CD14-positive monocyte (primary cell): ENCODE data around the gene ABHD12. TPM values are rescaled to one million over a fixed set of nuclear protein-coding genes. Genes with fewer than 3 reads are reported as not detected.

ENCODE experiments used
- DNase-seq, 3 donors: peaks; one replicate each; pipeline ENCODE4 v3.0.0-alpha.2; 2011 to 2022
- H2AFZ ChIP-seq: 2 replicates; pipeline ENCODE4 v1.6.0; 2012; ENCODE audit warnings: mild to moderate bottlenecking, low read depth, low read length, inconsistent platforms; ENCODE audit not compliant: insufficient read depth, poor library complexity, severe bottlenecking
- H3K27ac ChIP-seq, 2 donors: 1 replicate in 1 of 2; 2 replicates in 1 of 2; pipeline ENCODE4 v1.5.1; 2012 to 2013; ENCODE audit warnings: low read length in 2 of 2, control low read depth in 1 of 2, inconsistent platforms in 1 of 2, low read depth in 1 of 2, mild to moderate bottlenecking in 1 of 2
- H3K27me3 ChIP-seq, 2 donors: one replicate each; pipeline versions ENCODE4 v1.6.0 to v1.6.1; 2011 to 2013; ENCODE audit warnings: low read length in 2 of 2; ENCODE audit not compliant: control insufficient read depth in 2 of 2, insufficient read depth in 2 of 2
- H3K36me3 ChIP-seq, 2 donors: replicated peaks in 1 of 2; 1 replicate in 1 of 2; 2 replicates in 1 of 2; pipeline versions ENCODE4 v1.5.1 to v1.6.1; 2012 to 2013; ENCODE audit warnings: low read length in 2 of 2, control low read depth in 1 of 2, inconsistent platforms in 1 of 2, mild to moderate bottlenecking in 1 of 2; ENCODE audit not compliant: insufficient read depth in 2 of 2, control insufficient read depth in 1 of 2
- H3K4me1 ChIP-seq, 2 donors: 1 replicate in 1 of 2; 2 replicates in 1 of 2; pipeline versions ENCODE4 v1.5.1 to v1.6.1; 2012 to 2013; ENCODE audit warnings: low read length in 2 of 2, control low read depth in 1 of 2, inconsistent platforms in 1 of 2, mild to moderate bottlenecking in 1 of 2, moderate library complexity in 1 of 2; ENCODE audit not compliant: insufficient read depth in 2 of 2, control insufficient read depth in 1 of 2
- H3K4me2 ChIP-seq: replicated peaks from 2 replicates; pipeline ENCODE3; 2012; ENCODE audit warnings: low read length, moderate library complexity, mild to moderate bottlenecking; ENCODE audit not compliant: poor library complexity, severe bottlenecking; ENCODE audit errors: extremely low read depth
- H3K4me3 ChIP-seq, 3 experiments: fragments of 200-600 bp in 1 of 3; sonication (generic) in 1 of 3; replicated peaks in 1 of 3; 1 replicate in 2 of 3; 2 replicates in 1 of 3; pipeline ENCODE4 v1.5.1; 2011 to 2013; ENCODE audit warnings: low read length in 3 of 3, mild to moderate bottlenecking in 3 of 3, control low read depth in 2 of 3, low read depth in 2 of 3, inconsistent platforms in 1 of 3, moderate library complexity in 1 of 3
- H3K79me2 ChIP-seq: 2 replicates; pipeline ENCODE4 v1.6.0; 2012; ENCODE audit warnings: mild to moderate bottlenecking, control low read depth, inconsistent platforms, low read length, moderate library complexity; ENCODE audit not compliant: insufficient read depth
- H3K9ac ChIP-seq: 2 replicates; pipeline ENCODE4 v1.6.0; 2017; ENCODE audit warnings: low read length, mild to moderate bottlenecking; ENCODE audit not compliant: insufficient read depth, poor library complexity, severe bottlenecking
- H3K9me3 ChIP-seq, 2 donors: replicated peaks in 1 of 2; 1 replicate in 1 of 2; 2 replicates in 1 of 2; pipeline versions ENCODE4 v1.5.1 to v1.6.1; 2012 to 2013; ENCODE audit warnings: low read length in 2 of 2, control low read depth in 1 of 2; ENCODE audit not compliant: control insufficient read depth in 1 of 2, insufficient read depth in 1 of 2
- H4K20me1 ChIP-seq: 2 replicates; pipeline ENCODE4 v1.6.0; 2012; ENCODE audit warnings: mild to moderate bottlenecking, low read length, control low read depth, moderate library complexity; ENCODE audit not compliant: insufficient read depth
- H3K27ac Mint-ChIP-seq, 7 donors: one replicate each; pipeline ENCODE4 v1.8.0; 2020; ENCODE audit warnings: mild to moderate bottlenecking in 7 of 7, mixed read lengths in 7 of 7, moderate library complexity in 6 of 7, inconsistent platforms in 2 of 7
- H3K27me3 Mint-ChIP-seq, 3 donors: one replicate each; pipeline ENCODE4 v1.8.0; 2021 to 2022; ENCODE audit warnings: low read depth in 3 of 3, mild to moderate bottlenecking in 3 of 3, mixed read lengths in 3 of 3, moderate library complexity in 3 of 3, inconsistent platforms in 1 of 3
- H3K36me3 Mint-ChIP-seq, 2 donors: one replicate each; pipeline ENCODE4 v1.8.0; 2020; ENCODE audit warnings: mixed read lengths in 2 of 2, inconsistent platforms in 1 of 2, mild to moderate bottlenecking in 1 of 2
- H3K4me1 Mint-ChIP-seq: one replicate; pipeline ENCODE4 v1.8.0; 2020; ENCODE audit warnings: mild to moderate bottlenecking, mixed read lengths
- H3K4me3 Mint-ChIP-seq, 2 donors: one replicate each; pipeline ENCODE4 v1.8.0; 2020; ENCODE audit warnings: mild to moderate bottlenecking in 2 of 2, mixed read lengths in 2 of 2, moderate library complexity in 1 of 2
- H3K9me3 Mint-ChIP-seq, 7 donors: one replicate each; pipeline ENCODE4 v1.8.0; 2020 to 2022; ENCODE audit warnings: mixed read lengths in 7 of 7, mild to moderate bottlenecking in 6 of 7, moderate library complexity in 6 of 7, inconsistent platforms in 2 of 7
- CTCF ChIP-seq: fragments of 200-600 bp; IDR thresholded peaks from one replicate; pipeline ENCODE4 v1.8.0; 2022; ENCODE audit warnings: antibody characterized with exemption, mild to moderate bottlenecking
- WGBS: methylation state at CpG from one replicate; pipeline ENCODE4 v1.1.5; 2013; ENCODE audit warnings: missing lambda C conversion rate; ENCODE audit not compliant: insufficient coverage; 5-methylcytosine and 5-hydroxymethylcytosine counted together
- intact Hi-C, 2 donors: fragments of 100-400 bp; cut with micrococcal nuclease; formaldehyde crosslinking; loops; one replicate each; pipeline versions ENCODE4 v1.15.0 to v1.15.1; 2023
- polyA plus RNA-seq, 3 donors: library from polyadenylated mRNA; depleted of rRNA in 1 of 3; unstranded in 2 of 3; stranded (reverse) in 1 of 3; fragments of 300-500 nt in 2 of 3; fragments of >200 nt in 1 of 3; fragmentation: Illumina TruSeq in 2 of 3; gene quantifications; 1 replicate in 2 of 3; 2 replicates in 1 of 3; pipeline ENCODE4 v1.2.3, GENCODE V29; 2012 to 2021

ABHD12 gene
- polyA plus RNA-seq, 3 donors, result 20.3 to 34.5 (median 32.1) TPM

GRCh38 chr20:25288291-25289181 is 102.1 kb downstream of the ABHD12 start:
- no peak for TF ChIP-seq CTCF
- Histone ChIP-seq H3K27ac (peak overlapping the region in 1 of 2 donors; percentile 13), H4K20me1 (no peaks in the 10 kb centered on the region), H3K79me2 (no peaks in the 10 kb centered on the region), H3K27me3 (no peaks in the 10 kb centered on the region), H3K9ac (no peak overlapping the region), H3K36me3 (peaks cover 90 to 97% of the 10 kb centered on the region in 2 donors), H2AFZ (no peak overlapping the region), H3K4me1 (no peaks in the 10 kb centered on the region), H3K4me2 (no peak overlapping the region), H3K4me3 (no peak overlapping the region), H3K9me3 (no peaks in the 10 kb centered on the region)
- peak overlapping the region in 2 of 7 donors; percentile 32 to 61 for H3K27ac Mint-ChIP-seq
- H3K4me3 Mint-ChIP-seq, result no peak overlapping the region
- H3K36me3 Mint-ChIP-seq, result peaks cover 77 to 90% of the 10 kb centered on the region in 2 donors
- 93% methylated on average over 22 of the region's 22 CpGs for WGBS
- H3K27me3 Mint-ChIP-seq, result no peaks in the 10 kb centered on the region
- no peaks in the 10 kb centered on the region for H3K9me3 Mint-ChIP-seq
- H3K4me1 Mint-ChIP-seq, result no peaks in the 10 kb centered on the region
- intact Hi-C loops, result no loop called here
- peak in 1 of 3 donors; percentile 47 for DNase-seq

GRCh38 chr20:25287631-25288290 is 102.9 kb downstream of the ABHD12 start:
- intact Hi-C loops, result no loop called here
- no peak for DNase-seq

More at GRCh38 chr20:25287631-25288290, 102.9 kb downstream of the ABHD12 start:
- Histone ChIP-seq H3K9me3 (no peaks in the 10 kb centered on the region), H3K4me1 (no peaks in the 10 kb centered on the region), H3K9ac (no peak overlapping the region), H3K4me2 (no peak overlapping the region), H3K36me3 (peaks cover 95 to 100% of the 10 kb centered on the region in 2 donors), H2AFZ (no peak overlapping the region), H3K4me3 (no peak overlapping the region), H3K27me3 (no peaks in the 10 kb centered on the region), H3K79me2 (no peaks in the 10 kb centered on the region), H4K20me1 (no peaks in the 10 kb centered on the region), H3K27ac (peak overlapping the region in 1 of 2 donors; percentile 13)
- no peaks in the 10 kb centered on the region for H3K4me1 Mint-ChIP-seq
- H3K9me3 Mint-ChIP-seq, result no peaks in the 10 kb centered on the region
- H3K36me3 Mint-ChIP-seq, result peaks cover 78 to 94% of the 10 kb centered on the region in 2 donors
- WGBS, result 98% methylated on average over 13 of the region's 16 CpGs
- H3K4me3 Mint-ChIP-seq, result no peak overlapping the region
- no peak for TF ChIP-seq CTCF
- H3K27ac Mint-ChIP-seq, result peak overlapping the region in 5 of 7 donors; percentile 31 to 76 (median 40)
- no peaks in the 10 kb centered on the region for H3K27me3 Mint-ChIP-seq
